Left ventricle myocardium inferior (tissue), 1 donor: ENCODE measurements around the gene SRI. TPM values are rescaled to one million over a fixed set of nuclear protein-coding genes. Genes with fewer than 3 reads are reported as not detected.

ENCODE experiments used
- DNase-seq: peaks from one replicate; pipeline ENCODE4 v3.0.0-alpha.2; 2020
- H3K27ac ChIP-seq: fragments of 200-600 bp; replicated peaks from 2 replicates; pipeline ENCODE4 v1.8.0; 2021
- H3K27me3 ChIP-seq: fragments of 200-600 bp; 2 replicates; pipeline ENCODE4 v1.8.0; 2021; ENCODE audit warnings: low read depth
- H3K36me3 ChIP-seq: fragments of 200-600 bp; 2 replicates; pipeline ENCODE4 v1.8.0; 2021
- H3K4me1 ChIP-seq: fragments of 200-600 bp; 2 replicates; pipeline ENCODE4 v1.8.0; 2021
- H3K4me3 ChIP-seq: fragments of 200-600 bp; 2 replicates; pipeline ENCODE4 v1.8.0; 2021; ENCODE audit warnings: mild to moderate bottlenecking, moderate library complexity
- H3K9me3 ChIP-seq: fragments of 200-600 bp; replicated peaks from 2 replicates; pipeline ENCODE4 v1.8.0; 2021
- CTCF ChIP-seq: fragments of 200-600 bp; IDR thresholded peaks from 2 replicates; pipeline ENCODE4 v1.8.0; 2021; ENCODE audit warnings: antibody characterized with exemption, mild to moderate bottlenecking, borderline replicate concordance
- intact Hi-C: fragments of 100-400 bp; cut with micrococcal nuclease; formaldehyde crosslinking; loops from one replicate; pipeline ENCODE4 v1.11.0; 2022
- total RNA-seq: library from RNA; stranded (reverse); fragmentation: NEBNext Ultra II Directional; extraction: Animal tissue kit (Norgen Biotek cat#: 25700); gene quantifications from one replicate; pipeline ENCODE4 v1.2.1, GENCODE V29; 2021
- donor health status: DM: no; HTN: yes; CAD: no; lungs with severe emphysema.

The SRI gene
- total RNA-seq, 1 donor from 2014 or later = 76.1 TPM

DNA sequence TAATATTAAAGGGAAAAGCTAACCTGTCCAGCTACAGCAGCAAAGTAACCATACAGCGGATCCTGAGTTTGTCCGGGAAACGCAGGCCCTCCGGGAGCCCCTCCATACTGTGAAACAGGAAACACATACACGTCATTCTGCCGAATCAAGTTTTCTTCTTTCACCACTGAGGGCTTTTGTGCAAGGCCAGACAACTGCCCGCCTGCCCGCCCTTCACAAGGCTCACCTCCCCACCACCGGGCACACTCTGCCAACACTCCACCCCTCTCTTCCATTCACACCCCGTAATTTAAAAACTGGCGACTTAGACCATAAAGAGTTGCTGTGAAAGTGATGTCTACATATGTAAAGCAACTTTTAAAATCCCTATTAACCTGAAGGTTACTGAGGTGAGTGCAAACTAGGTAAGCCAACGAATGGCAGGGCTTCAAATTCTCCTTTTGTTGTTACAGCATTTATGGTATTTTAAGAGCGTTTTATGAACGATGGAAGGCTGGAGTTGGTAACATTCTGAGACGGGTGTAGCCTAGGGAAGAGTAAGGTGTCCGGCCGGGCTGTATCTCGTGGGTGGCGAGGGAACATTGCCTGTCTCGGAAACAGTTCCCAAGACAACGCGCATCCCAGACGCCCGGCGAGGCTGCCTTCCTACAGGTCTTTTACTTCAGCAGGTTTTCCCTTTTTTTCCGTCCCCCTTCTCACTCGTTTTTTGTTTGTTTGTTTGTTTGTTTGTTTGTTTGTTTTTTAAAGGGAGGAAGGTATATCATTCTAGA, 817 bp downstream of the SRI start:
- DNase-seq = peak; percentile 26
- Histone ChIP-seq H3K9me3 (no peaks in the 10 kb centered on the region), H3K4me1 (peaks cover 49% of the 10 kb centered on the region), H3K27ac (peak overlapping the region; percentile 97), H3K36me3 (peaks cover 31% of the 10 kb centered on the region), H3K27me3 (no peaks in the 10 kb centered on the region), H3K4me3 (peak overlapping the region; percentile 100)
- no peak for TF ChIP-seq CTCF
- intact Hi-C loops = no loop called here

DNA sequence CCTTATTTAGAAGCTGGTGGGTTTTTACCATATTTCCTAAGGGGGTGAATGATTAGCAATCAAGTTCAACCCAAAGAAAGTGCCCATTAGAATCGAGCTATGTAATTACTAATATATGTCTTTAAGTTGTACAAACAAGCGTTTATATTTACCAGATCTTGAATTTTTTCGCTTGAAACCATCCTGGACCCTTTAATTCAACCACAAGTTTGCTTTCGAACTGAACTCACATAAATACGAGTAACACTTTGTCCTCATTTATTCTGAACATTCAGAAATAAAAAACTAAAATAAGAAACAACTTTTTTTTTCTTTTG, 1.5 kb downstream of the SRI start:
- intact Hi-C loops = no loop called here
- H3K27ac ChIP-seq = peak overlapping the region; percentile 97

DNA sequence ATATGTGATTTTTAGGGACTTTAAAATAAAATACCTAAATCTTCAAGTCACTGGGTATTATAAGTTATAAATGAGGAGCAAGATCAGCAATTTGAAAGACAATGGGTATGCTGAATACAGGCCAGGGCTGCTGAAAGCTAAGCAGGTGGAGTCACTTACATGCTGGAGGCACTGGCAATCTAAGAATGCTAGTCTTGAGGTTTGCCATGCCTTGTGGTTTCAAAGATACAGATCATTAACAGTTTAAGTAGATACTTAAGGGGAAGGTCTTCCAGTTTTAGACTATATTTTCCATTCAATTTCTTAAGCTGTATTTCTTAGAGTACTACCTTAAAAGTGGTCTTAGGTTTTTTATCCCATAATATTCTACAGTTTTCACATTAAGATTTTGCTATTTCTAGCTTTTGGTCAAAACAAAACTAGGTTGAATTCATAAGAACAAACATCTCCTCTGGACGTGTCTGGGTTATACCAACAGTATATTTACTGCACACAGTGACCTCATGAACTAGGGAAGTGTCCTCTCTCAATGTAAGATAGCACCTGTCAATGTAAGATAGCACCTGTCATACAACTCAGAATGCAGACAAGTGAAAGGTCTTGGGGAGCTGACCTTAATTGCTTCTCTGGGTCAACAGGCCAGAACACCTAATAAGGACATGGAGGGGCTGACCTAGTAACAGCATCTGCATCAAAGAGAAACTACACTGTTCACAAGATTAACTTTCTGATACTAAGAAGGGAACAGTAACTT, 2.0 kb downstream of the SRI start:
- Histone ChIP-seq H3K4me3 (peak overlapping the region; percentile 100), H3K27me3 (no peaks in the 10 kb centered on the region), H3K36me3 (peaks cover 42% of the 10 kb centered on the region), H3K4me1 (peaks cover 54% of the 10 kb centered on the region), H3K27ac (peak overlapping the region; percentile 97), H3K9me3 (no peaks in the 10 kb centered on the region)
- DNase-seq = no peak
- TF ChIP-seq CTCF = no peak
- intact Hi-C loops = no loop called here

More for the DNA sequence above, 1.5 kb downstream of the SRI start:
- peak overlapping the region; percentile 100 for H3K4me3 ChIP-seq
- peaks cover 54% of the 10 kb centered on the region for H3K4me1 ChIP-seq
- no peak for TF ChIP-seq CTCF
- DNase-seq = no peak
- H3K27me3 ChIP-seq = no peaks in the 10 kb centered on the region
- H3K36me3 ChIP-seq = peaks cover 37% of the 10 kb centered on the region
- H3K9me3 ChIP-seq = no peaks in the 10 kb centered on the region

- Histone ChIP-seq H3K4me1 (peaks cover 52% of the 10 kb centered on the region), H3K36me3 (peaks cover 57% of the 10 kb centered on the region), H3K27me3 (no peaks in the 10 kb centered on the region), H3K27ac (no peak overlapping the region), H3K9me3 (no peaks in the 10 kb centered on the region), H3K4me3 (no peak overlapping the region)
- intact Hi-C loops = no loop called here
- TF ChIP-seq CTCF = no peak
- DNase-seq = no peak
Measured at GRCh38 chr7:88216276-88216675, 3.6 kb downstream of the SRI start.

- Histone ChIP-seq H3K4me1 (peaks cover 42% of the 10 kb centered on the region), H3K4me3 (no peak overlapping the region), H3K27me3 (no peaks in the 10 kb centered on the region), H3K27ac (no peak overlapping the region), H3K9me3 (no peaks in the 10 kb centered on the region), H3K36me3 (peaks cover 65% of the 10 kb centered on the region)
- no peak for DNase-seq
- no peak for TF ChIP-seq CTCF
- intact Hi-C loops = no loop called here
Measured at GRCh38 chr7:88215295-88215694, 4.5 kb downstream of the SRI start.
